GM19452 (cell line): ENCODE results near the gene MYD88.
"Not testable (repeated sequence)": the region's sequence is repeated elsewhere in the genome, so short reads cannot be mapped to it uniquely, and the experiment has no call there.

Experiments
- ATAC-seq: cut with Tn5 transposase; IDR thresholded peaks from one replicate; pipeline ENCODE4 v1.9.1; 2021; ENCODE audit not compliant: unreplicated experiment

Gene MYD88

GRCh38 chr3:38140326-38141172 lies 2.1 kb downstream of the MYD88 start:
- ATAC-seq, result no peak

DNA sequence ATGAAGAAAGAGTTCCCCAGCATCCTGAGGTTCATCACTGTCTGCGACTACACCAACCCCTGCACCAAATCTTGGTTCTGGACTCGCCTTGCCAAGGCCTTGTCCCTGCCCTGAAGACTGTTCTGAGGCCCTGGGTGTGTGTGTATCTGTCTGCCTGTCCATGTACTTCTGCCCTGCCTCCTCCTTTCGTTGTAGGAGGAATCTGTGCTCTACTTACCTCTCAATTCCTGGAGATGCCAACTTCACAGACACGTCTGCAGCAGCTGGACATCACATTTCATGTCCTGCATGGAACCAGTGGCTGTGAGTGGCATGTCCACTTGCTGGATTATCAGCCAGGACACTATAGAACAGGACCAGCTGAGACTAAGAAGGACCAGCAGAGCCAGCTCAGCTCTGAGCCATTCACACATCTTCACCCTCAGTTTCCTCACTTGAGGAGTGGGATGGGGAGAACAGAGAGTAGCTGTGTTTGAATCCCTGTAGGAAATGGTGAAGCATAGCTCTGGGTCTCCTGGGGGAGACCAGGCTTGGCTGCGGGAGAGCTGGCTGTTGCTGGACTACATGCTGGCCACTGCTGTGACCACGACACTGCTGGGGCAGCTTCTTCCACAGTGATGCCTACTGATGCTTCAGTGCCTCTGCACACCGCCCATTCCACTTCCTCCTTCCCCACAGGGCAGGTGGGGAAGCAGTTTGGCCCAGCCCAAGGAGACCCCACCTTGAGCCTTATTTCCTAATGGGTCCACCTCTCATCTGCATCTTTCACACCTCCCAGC lies 2.9 kb downstream of the MYD88 start:
- ATAC-seq, result no peak

- no peak for ATAC-seq
Measured at GRCh38 chr3:38141952-38142273, 3.5 kb downstream of the MYD88 start.

DNA sequence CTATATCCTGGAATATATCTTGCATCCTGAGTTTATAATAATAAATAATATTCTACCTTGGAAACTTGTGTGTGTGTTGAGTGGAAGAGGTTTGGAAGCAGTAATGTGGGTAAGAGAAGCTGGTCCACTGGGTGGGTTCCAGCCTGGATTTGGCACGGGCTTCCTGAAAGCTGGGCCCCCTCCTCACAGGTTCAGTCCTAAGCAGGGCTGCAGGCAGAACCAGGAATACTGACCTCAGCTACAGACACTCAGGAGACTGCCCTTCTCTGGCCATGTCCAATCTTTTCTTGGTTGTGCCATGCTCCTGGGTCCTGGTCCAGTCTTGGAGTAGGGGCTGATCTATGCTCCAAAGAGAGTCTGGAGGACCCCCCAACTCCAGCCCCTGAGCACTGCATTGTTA lies 4.5 kb downstream of the MYD88 start:
- ATAC-seq, result no peak

DNA sequence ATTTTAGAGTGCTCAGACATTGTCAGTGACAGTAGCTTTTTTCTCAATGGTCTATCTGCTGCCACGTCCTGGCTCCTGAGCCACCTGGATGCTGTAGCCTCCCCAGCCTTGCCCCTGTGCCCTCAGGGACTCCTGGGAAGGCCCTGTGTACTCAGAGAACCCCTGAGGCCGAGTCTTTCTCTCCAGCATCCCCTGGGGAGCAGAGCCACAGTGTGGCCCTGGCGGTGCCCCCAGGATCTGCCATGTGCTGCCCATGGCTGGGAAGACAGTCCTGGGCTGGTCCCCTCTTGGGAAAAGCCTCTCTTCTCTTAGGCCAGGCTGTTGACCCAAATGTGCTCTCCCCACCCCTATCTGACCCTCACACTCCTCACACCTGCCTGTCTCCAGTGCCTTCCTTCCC lies 5.0 kb downstream of the MYD88 start:
- no peak for ATAC-seq

DNA sequence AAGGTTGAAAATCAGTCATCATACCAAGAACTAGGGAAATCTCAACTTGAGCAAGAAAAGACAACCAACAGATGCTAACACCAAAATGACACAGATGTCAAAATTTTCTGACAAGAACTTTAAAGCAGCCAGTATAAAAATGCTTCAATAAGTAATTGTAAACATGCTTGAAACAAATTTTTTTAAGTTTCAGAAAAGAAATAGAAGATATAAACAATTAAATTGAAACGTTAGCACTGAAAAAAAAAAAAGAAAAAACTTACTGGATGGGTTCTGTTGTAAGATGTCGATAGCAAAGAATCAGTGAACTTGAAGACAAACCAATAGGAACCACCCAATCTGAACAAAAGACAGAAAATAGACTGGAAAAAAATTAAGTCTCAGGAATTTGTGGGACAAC lies 8.0 kb downstream of the MYD88 start:
- no peak for ATAC-seq

DNA sequence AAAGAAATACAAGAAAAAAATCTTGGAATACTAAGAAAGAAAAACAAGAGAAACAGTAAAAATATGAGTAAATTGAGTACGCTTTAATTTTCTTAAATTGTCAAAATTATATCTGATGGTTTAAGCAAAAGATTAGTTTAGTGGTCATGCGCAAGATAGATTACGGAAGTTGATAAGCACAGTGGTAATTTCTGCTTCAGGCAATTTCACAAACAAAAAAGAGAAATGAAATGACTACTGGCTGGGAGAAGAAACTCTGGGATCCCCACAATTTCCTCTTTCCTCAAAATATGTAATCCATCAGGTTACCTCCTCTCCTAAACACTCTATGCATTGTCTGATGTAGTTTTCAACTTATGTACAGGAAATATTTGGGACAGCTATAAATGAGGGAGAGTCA lies 9.0 kb downstream of the MYD88 start:
- no peak for ATAC-seq

DNA sequence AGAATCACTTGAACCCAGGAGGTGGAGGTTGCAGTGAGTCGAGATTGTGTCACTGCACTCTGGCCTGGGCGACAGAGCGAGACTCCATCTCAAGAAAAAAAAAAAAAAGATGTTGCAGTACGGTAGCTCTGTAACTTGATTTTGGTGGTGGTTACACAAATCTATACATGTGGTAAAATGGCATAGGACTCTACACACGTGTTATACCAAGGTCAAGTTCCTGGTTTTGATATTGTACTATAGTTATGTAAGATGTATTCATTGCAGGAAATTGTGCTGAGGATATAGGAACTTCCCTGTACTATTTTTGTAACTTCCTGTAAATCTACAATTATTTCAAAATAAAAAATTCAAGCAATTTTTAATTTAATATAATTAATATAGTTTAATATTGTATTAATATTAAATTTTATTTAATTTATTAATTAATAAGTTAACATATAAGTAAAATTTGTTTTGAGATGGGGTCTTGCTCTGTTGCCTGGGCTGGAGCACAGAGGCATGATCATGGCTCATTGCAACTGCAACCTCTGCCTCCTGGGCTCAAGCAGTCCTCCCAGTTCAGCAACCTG lies 9.9 kb downstream of the MYD88 start:
- no peak for ATAC-seq

GRCh38 chr3:38149708-38150107 lies 11.2 kb downstream of the MYD88 start:
- no peak for ATAC-seq

DNA sequence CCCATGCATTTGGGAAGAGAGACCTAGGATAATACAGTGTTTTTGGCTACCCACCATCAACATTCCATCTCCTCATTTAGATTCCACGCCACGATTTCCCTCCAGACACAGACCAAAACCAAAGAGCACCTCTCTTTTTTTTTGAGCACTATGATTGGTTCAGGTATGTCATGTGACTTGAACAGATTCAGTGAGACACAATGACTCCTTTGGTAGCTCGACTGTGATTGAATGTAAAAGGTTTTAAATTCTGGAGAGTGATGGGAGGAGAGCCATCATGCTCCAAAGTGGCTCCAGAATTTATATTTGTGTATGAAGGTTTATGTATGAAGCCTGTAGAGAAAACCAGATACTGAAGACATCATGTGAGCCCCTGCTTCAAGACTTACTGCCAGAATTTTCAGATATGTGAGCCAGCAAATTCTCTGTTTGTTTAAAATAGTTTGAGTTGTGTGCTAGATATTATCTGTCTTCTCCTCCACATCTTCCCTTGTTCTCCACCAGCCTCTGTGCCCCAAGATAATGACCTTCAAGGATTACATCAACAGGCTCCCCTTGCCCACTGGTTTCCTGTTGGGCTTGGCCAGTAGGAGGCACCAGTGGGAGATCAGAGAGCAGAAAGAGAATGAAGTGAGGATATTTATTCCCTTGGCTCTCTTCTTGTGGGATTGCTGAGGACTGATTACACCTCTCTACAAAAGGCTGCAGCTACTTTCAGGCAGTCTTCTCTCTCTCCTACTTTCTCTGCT lies 12.5 kb downstream of the MYD88 start:
- no peak for ATAC-seq

- ATAC-seq, result no peak
Measured at GRCh38 chr3:38151667-38152265, 13.3 kb downstream of the MYD88 start.

- no peak for ATAC-seq
Measured at GRCh38 chr3:38152609-38153008, 14.1 kb downstream of the MYD88 start.

- no peak for ATAC-seq
Measured at GRCh38 chr3:38153221-38153620, 14.8 kb downstream of the MYD88 start.

- no peak for ATAC-seq
Measured at GRCh38 chr3:38154033-38154494, 15.6 kb downstream of the MYD88 start.

- no peak for ATAC-seq
Measured at GRCh38 chr3:38154625-38155255, 16.3 kb downstream of the MYD88 start.

GRCh38 chr3:38155825-38156224 lies 17.4 kb downstream of the MYD88 start:
- ATAC-seq, result no peak

- no peak for ATAC-seq
Measured at GRCh38 chr3:38157117-38157516, 18.7 kb downstream of the MYD88 start.

GRCh38 chr3:38157595-38157994 lies 19.1 kb downstream of the MYD88 start:
- ATAC-seq, result no peak

GRCh38 chr3:38158472-38158871 lies 20.0 kb downstream of the MYD88 start:
- no peak for ATAC-seq

DNA sequence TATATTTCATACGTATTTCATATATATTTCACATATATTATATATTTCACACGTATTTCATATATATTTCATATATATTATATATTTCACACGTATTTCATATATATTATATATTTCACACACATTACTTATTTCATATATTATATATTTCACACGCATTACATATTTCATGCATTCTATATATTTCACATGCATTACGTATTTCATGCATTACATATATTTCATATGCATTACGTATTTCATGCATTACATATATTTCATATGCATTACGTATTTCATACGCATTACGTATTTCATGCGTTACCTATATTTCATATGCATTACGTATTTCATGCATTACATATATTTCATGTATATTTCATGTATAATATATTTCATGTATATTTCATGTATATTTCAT lies 22.2 kb downstream of the MYD88 start:
- ATAC-seq, result not testable (repeated sequence)
